Kidney epithelial cell (primary cell): ENCODE data around the gene ATP6V0D1. TPM values are rescaled to one million over a fixed set of nuclear protein-coding genes. Genes with fewer than 3 reads are reported as not detected.

ENCODE experiments used
- DNase-seq: peaks from one replicate; pipeline ENCODE4 v3.0.0-alpha.2; 2010; ENCODE audit warnings: low read depth
- H3K27me3 ChIP-seq: 2 replicates; pipeline ENCODE4 v1.6.0; 2011; ENCODE audit warnings: low read length; ENCODE audit not compliant: control insufficient read depth, insufficient read depth
- H3K36me3 ChIP-seq: 2 replicates; pipeline ENCODE4 v1.5.1; 2011; ENCODE audit warnings: low read length; ENCODE audit not compliant: control insufficient read depth, insufficient read depth
- H3K4me3 ChIP-seq: 2 replicates; pipeline ENCODE4 v1.5.1; 2011; ENCODE audit warnings: low read depth, mild to moderate bottlenecking, control low read depth, low read length
- total RNA-seq: library from RNA; depleted of rRNA; stranded (reverse); fragments of >200 nt; gene quantifications from 2 replicates; pipeline ENCODE4 v1.2.3, GENCODE V29; 2015
- TF ChIP-seq, protein P1 (sequence below): IDR thresholded peaks from 2 replicates; pipeline ENCODE4 v1.5.1; 2011; ENCODE audit warnings: mild to moderate bottlenecking, moderate library complexity, low read length, control low read depth, inconsistent platforms; ENCODE audit not compliant: insufficient read depth, poor library complexity, severe bottlenecking

The ATP6V0D1 gene
- total RNA-seq, 1 donor from 2014 or later: 157 TPM

DNA sequence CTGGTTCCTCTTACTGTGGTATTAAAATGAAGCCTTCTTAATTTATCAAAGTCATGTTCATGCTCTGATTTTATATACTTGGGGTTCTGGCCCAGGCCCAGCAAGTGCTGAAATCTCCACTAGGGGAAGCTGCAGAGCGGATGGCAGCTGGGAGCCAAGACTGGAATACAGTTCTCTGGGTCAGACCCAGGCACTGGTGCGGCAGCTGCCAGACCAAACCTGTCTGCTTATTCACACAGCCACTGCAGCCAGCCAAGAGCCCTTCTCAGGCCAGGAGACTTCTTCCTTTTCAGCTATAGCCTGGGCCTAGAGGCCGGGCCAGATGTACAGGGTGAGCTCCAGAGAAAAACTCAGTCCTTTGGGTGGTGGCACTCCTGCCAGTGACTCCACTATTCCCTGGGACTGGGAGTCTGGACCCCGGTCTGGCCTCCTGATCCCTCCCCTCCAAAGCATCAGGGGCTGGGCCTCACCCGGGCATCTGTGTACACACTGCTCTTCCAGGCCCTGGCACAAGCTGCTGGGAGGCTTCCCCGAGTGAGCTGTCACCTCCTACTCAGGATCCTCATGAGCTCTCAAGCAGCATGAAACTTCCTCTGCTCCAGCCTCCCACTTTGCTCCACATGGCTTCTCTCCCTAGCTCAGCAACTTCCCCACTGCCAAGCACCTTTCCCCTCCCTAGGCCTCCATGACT, 24.4 kb downstream of the ATP6V0D1 start:
- H3K4me3 ChIP-seq: no peak overlapping the region
- TF ChIP-seq, protein P1, sequence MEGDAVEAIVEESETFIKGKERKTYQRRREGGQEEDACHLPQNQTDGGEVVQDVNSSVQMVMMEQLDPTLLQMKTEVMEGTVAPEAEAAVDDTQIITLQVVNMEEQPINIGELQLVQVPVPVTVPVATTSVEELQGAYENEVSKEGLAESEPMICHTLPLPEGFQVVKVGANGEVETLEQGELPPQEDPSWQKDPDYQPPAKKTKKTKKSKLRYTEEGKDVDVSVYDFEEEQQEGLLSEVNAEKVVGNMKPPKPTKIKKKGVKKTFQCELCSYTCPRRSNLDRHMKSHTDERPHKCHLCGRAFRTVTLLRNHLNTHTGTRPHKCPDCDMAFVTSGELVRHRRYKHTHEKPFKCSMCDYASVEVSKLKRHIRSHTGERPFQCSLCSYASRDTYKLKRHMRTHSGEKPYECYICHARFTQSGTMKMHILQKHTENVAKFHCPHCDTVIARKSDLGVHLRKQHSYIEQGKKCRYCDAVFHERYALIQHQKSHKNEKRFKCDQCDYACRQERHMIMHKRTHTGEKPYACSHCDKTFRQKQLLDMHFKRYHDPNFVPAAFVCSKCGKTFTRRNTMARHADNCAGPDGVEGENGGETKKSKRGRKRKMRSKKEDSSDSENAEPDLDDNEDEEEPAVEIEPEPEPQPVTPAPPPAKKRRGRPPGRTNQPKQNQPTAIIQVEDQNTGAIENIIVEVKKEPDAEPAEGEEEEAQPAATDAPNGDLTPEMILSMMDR: peak; percentile 28
- no peak for DNase-seq
- no peaks in the 10 kb centered on the region for H3K27me3 ChIP-seq
- H3K36me3 ChIP-seq: peaks cover 3% of the 10 kb centered on the region

DNA sequence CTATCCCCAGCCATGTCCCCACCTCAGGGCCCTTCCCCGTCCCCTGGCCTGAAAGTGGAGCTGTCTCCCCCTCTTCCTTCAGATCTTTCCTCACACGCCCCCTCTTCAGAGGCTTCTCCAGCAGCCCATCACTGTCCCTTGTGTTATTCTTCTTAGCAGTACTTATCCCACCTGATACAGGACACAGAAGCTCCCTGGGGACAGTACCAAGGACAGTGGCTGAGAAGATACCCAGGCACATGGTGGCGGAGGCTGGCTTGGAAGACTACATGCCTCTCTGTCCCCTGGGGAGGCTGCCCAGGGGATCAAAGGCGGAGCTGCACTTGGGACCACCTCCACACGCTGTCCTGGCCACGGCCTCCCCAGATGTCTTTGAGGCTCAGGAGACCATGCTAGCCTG, 26.1 kb downstream of the ATP6V0D1 start:
- TF ChIP-seq, protein P1: no peak
- no peak for DNase-seq
- Histone ChIP-seq H3K36me3 (peaks cover 3% of the 10 kb centered on the region), H3K4me3 (no peak overlapping the region), H3K27me3 (no peaks in the 10 kb centered on the region)

DNA sequence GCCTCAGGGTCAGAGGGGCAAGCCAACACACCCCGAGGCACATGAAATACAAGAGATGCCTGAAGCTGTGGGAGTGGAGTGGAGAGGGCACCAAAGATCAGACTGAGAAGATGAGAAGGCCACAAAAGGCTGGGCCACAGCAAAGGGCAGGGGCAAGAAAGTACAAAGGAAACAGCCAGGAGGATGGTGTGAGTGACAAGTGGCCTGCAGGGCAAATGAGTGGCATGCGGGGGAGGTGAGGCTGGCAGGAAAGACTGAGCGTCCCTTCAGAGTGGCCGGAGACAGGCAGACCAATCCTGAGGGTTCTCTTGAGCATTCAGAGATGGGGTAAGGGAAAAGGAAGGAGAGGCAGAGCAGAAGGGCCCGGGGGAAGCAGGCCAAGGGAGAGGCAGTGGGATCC, 26.9 kb downstream of the ATP6V0D1 start:
- DNase-seq: no peak
- TF ChIP-seq, protein P1: no peak
- H3K36me3 ChIP-seq: peaks cover 3% of the 10 kb centered on the region
- no peak overlapping the region for H3K4me3 ChIP-seq
- no peaks in the 10 kb centered on the region for H3K27me3 ChIP-seq

DNA sequence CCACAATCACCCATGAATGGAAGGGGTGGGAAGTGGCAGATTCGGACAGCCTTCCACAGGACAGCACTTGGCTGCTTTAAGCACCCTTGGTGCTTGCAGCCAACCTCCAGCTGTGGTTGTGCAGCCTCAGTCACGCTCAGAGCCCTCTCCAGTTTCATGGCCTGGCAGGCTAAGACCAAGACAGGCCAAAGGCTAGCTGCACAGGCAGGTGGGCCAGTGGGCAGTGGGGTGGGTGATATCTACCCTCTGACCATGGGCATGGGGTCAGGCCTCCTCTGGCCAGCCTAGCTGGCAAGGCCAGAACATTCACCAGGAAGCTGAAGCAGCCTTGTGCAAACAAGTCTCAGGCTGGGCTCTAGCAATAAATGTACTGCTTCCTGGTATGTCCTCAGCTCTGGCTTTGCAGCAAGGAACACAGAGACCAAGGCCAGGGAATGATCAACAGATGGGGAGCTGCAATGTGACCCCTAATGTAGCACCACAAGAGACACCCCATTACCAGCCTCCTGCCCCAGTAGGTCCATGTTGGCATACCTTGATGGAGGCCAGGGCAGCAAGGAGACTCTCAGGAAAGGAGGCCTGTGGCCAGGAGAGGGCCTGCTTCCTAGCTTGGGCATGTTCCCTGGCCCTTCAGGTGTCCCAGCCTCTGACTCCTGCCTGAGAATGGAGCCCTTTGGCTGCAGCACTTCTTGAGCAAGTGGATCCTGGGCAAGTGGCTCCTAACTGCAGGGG, 29.1 kb downstream of the ATP6V0D1 start:
- Histone ChIP-seq H3K36me3 (peaks cover 3% of the 10 kb centered on the region), H3K4me3 (no peak overlapping the region), H3K27me3 (no peaks in the 10 kb centered on the region)
- DNase-seq: no peak
- TF ChIP-seq, protein P1: no peak

DNA sequence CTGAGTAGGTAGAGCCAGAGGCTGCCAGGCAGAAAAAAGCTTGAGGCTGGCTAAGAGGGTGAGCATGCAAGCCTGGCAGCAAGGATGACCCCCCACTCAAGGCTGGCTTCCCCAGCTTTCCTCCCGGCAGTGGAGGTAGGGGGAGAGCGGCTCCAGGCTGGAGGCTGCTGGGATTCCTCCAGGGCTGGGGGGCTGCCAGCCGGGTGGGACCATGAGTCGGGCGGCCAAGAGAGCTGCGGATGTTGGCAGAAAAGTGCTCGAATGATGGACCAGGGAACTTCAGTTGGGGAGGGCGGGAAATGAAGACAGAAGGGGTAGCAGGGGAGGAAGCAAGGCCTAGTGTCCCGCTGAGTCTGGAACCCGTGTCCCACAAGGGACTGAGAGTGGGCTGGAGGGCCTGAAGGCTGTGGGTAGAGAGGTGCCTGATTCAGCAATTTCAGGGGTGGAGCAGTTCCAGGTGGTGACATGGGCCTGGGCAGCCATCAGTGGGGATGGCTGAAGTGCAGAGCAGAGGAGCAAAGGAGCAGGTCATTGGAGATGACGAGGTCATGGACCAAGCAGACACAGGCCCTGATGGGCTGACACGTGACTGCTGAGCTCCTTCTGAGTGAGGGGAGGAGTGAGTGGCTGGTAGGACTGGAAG, 29.8 kb downstream of the ATP6V0D1 start:
- no peak for DNase-seq
- no peak overlapping the region for H3K4me3 ChIP-seq
- TF ChIP-seq, protein P1: no peak

More for the DNA sequence above, 29.8 kb downstream of the ATP6V0D1 start:
- peaks cover 3% of the 10 kb centered on the region for H3K36me3 ChIP-seq
- no peaks in the 10 kb centered on the region for H3K27me3 ChIP-seq
